NB4 (cell line): ENCODE data around the gene GPR176.

Experiments used
- DNase-seq: peaks from one replicate; pipeline ENCODE4 v3.0.0; 2010; ENCODE audit warnings: low read depth
- H3K4me3 ChIP-seq: one replicate; pipeline ENCODE4 v1.5.1; 2011; ENCODE audit warnings: mild to moderate bottlenecking, low read depth, low read length, moderate library complexity
- MYC ChIP-seq: IDR thresholded peaks from 2 replicates; pipeline ENCODE4 v1.6.1; 2011; ENCODE audit warnings: low read depth, low read length
- POLR2A ChIP-seq: IDR thresholded peaks from 2 replicates; pipeline ENCODE4 v1.6.1; 2011; ENCODE audit warnings: mild to moderate bottlenecking; ENCODE audit not compliant: insufficient read length; ENCODE audit errors: extremely low read depth
- TF ChIP-seq, protein P1 (sequence below): IDR thresholded peaks from 2 replicates; pipeline ENCODE4 v1.6.1; 2011; ENCODE audit warnings: low read depth, low read length
- TF ChIP-seq, protein P2 (sequence below): IDR thresholded peaks from one replicate; pipeline ENCODE4 v1.5.1; 2012; ENCODE audit warnings: low read depth, low read length

The GPR176 gene

DNA sequence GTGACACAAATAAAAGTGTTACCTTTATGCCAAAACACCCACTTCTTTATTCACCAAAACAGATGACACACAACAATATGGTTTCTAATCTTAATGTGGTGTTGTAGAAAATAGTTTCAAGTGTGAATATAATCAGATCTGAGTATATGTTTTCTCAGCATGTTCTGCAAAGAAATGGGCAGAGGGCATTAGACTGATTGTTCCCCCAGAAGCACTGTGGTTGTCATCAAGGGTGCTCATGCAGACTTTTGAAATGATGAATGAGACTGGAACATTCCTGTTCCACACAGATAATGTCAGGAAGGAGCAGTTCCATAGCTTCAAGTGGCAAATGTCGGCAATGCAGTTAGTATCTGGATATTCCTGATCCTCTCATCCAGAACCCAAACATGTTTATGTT lies 37.5 kb downstream of the GPR176 start:
- TF ChIP-seq POLR2A (no peak), MYC (no peak)
- TF ChIP-seq, protein P1, sequence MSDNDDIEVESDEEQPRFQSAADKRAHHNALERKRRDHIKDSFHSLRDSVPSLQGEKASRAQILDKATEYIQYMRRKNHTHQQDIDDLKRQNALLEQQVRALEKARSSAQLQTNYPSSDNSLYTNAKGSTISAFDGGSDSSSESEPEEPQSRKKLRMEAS, result no peak
- TF ChIP-seq, protein P2, sequence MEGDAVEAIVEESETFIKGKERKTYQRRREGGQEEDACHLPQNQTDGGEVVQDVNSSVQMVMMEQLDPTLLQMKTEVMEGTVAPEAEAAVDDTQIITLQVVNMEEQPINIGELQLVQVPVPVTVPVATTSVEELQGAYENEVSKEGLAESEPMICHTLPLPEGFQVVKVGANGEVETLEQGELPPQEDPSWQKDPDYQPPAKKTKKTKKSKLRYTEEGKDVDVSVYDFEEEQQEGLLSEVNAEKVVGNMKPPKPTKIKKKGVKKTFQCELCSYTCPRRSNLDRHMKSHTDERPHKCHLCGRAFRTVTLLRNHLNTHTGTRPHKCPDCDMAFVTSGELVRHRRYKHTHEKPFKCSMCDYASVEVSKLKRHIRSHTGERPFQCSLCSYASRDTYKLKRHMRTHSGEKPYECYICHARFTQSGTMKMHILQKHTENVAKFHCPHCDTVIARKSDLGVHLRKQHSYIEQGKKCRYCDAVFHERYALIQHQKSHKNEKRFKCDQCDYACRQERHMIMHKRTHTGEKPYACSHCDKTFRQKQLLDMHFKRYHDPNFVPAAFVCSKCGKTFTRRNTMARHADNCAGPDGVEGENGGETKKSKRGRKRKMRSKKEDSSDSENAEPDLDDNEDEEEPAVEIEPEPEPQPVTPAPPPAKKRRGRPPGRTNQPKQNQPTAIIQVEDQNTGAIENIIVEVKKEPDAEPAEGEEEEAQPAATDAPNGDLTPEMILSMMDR, result no peak
- DNase-seq, result no peak
- no peak overlapping the region for H3K4me3 ChIP-seq

DNA sequence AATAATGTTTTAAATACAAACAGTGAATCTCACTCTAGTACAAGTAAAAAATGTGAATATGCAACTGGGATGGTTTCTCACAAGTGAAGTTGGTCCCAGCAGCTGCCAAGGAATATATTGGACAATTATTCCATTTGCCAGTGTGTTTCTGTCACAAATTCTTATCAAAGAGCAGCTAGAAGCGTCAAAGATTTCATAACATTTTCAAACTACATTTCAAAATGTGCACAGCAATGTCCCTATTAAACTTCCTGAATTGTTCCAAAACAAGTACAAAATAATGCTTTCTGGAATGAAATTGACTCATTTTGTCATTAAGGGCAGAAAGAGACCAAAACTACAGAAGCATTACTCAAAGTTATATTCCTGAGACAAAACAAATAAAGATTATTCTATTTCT lies 38.3 kb downstream of the GPR176 start:
- TF ChIP-seq, protein P2, result no peak
- no peak for TF ChIP-seq MYC
- TF ChIP-seq, protein P1, result no peak
- TF ChIP-seq POLR2A, result no peak
- no peak overlapping the region for H3K4me3 ChIP-seq
- no peak for DNase-seq

DNA sequence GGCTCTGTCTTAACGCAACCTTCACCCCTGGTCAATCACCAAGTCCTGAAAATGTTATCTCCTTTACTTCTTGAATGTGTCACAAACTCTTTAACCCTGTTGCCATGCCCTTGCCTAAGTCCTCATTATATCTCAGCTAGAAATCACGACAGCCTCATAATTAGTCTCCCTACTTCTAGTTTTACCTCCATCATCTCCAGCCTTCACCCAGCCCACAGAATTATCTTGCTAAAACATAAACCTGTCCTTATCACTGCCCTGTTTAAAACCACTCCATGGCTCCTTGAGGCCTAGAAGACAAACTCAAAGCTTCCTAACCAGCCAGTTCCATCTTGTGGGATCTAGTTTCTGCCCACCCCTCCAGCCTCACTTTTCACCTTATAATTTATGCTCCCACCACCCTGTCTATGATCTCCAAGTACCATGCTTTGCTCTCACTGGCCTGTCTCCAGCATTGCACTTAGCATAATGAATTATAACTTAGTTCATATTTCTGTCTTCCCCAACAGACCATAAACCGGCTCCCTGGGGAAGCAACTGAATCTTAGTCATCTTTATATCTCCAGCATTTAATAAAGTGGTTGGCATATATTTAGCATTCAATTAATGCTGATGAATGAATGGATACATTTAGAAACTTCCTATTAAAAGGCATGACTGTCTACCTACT lies 39.2 kb downstream of the GPR176 start:
- TF ChIP-seq, protein P1, result no peak
- TF ChIP-seq, protein P2, result no peak
- TF ChIP-seq MYC, result no peak
- TF ChIP-seq POLR2A, result no peak
- no peak for DNase-seq
- no peak overlapping the region for H3K4me3 ChIP-seq

DNA sequence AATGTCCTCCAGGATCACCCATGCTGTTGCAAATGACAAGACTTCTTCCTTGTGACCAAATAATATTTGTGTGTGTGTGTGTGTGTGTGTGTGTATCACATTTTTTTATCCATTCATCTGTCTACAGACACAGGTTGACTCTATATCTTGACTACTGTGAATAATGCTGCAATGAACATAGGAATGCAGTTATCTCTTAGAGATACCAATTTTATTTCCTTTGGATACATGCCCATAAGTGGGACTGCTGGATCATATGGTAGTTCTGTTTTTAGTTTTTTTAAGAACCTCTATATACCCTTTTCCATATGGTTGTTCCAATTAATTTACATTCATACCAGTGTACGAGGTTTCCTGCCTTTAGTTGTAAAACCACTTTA lies 41.7 kb downstream of the GPR176 start:
- DNase-seq, result no peak
- TF ChIP-seq, protein P2, result no peak
- no peak for TF ChIP-seq MYC
- TF ChIP-seq, protein P1, result no peak
- TF ChIP-seq POLR2A, result no peak
- H3K4me3 ChIP-seq, result no peak overlapping the region

DNA sequence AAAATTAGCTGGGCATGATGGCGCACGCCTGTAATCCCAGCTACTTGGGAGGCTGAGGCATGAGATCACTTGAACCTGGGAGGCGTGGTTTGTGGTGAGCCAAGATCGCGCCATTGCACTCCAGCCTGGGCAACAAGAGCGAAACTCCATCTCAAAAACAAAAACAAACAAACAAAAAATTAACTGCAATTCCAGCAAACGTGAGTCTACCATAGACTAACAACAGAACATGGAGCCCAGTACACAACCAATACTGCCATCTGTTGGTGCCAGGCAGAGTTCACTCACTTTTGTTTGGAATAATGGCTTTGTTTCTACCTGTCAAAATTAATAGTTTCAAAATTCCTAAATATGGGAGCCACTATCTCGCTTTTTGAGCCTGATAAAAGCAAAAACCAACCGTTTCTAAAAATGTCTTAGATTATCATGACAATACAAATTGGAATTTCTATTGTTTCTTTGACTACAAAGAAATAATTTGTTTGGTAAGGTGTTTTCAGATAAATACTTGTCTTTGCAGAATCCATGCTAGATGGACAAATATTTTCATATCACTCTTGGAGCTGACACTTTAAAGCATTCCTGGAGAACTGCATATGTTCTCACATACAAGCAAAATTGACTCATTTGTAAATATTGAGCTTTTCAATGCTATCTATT lies 45.0 kb downstream of the GPR176 start:
- TF ChIP-seq, protein P2, result peak; percentile 70
- no peak for TF ChIP-seq MYC
- DNase-seq, result peak; percentile 52
- H3K4me3 ChIP-seq, result no peak overlapping the region

DNA sequence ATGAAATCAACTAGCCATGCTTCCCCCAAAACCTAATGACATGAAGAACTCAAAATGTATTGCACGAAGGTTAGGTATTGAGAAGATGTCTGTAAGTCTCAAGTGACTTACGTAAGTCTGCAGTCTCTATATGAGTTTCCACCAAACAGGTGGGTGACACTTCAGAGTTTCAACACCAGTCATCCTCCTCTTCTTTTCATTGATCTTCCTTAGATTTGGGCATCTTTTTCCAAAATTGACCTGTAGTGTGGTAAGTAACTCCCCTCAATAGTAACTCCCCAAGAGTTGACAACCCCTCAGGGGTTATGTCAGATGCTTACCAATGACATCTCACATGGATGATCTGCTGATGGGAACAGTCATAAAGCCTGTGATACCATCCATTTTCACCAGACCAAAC lies 46.1 kb downstream of the GPR176 start:
- no peak for DNase-seq
- H3K4me3 ChIP-seq, result no peak overlapping the region
- TF ChIP-seq POLR2A, result no peak
- TF ChIP-seq, protein P2, result no peak
- no peak for TF ChIP-seq MYC
- TF ChIP-seq, protein P1, result no peak
